Keratinocyte (primary cell): ENCODE measurements around the gene MEGF11. TPM values are rescaled to one million over a fixed set of nuclear protein-coding genes. Genes with fewer than 3 reads are reported as not detected.

Experiments used
- DNase-seq: peaks from one replicate; pipeline ENCODE4 v3.0.0-alpha.2; 2011; ENCODE audit warnings: low read depth, missing footprints, low spot score
- FAIRE-seq: peaks from 2 replicates; lab custom pipeline; 2011; peaks lifted over from hg19 to GRCh38; lab: Jason Lieb, UNC
- H2AFZ ChIP-seq: 2 replicates; pipeline ENCODE4 v1.6.0; 2012; ENCODE audit warnings: low read length, control low read depth, inconsistent platforms; ENCODE audit not compliant: control insufficient read depth
- H3K27ac ChIP-seq: 2 replicates; pipeline ENCODE4 v1.5.1; 2011; ENCODE audit warnings: low read length; ENCODE audit not compliant: control insufficient read depth, insufficient read depth
- H3K27me3 ChIP-seq: 3 replicates; pipeline ENCODE4 v1.6.0; 2011; ENCODE audit warnings: low read length; ENCODE audit not compliant: control insufficient read depth, insufficient read depth; ENCODE audit errors: extremely low read depth
- H3K36me3 ChIP-seq, 2 experiments: 2 replicates in 1 of 2; 3 replicates in 1 of 2; pipeline ENCODE4 v1.5.1; 2011; ENCODE audit warnings: low read length in 2 of 2, mild to moderate bottlenecking in 1 of 2; ENCODE audit not compliant: control insufficient read depth in 2 of 2, insufficient read depth in 2 of 2; ENCODE audit errors: extremely low read depth in 1 of 2
- H3K4me1 ChIP-seq: 3 replicates; pipeline ENCODE4 v1.5.1; 2011; ENCODE audit warnings: low read length; ENCODE audit not compliant: control insufficient read depth, insufficient read depth; ENCODE audit errors: extremely low read depth
- H3K4me2 ChIP-seq: 3 replicates; pipeline ENCODE4 v1.6.0; 2011; ENCODE audit warnings: low read depth, low read length; ENCODE audit not compliant: control insufficient read depth, insufficient read depth; ENCODE audit errors: extremely low read depth
- H3K4me3 ChIP-seq, 3 experiments: fragments of 200-600 bp in 1 of 3; sonication (generic) in 1 of 3; 2 replicates in 2 of 3; 3 replicates in 1 of 3; pipeline ENCODE4 v1.5.1; 2011 to 2016; ENCODE audit warnings: low read length in 3 of 3, mild to moderate bottlenecking in 3 of 3, control low read depth in 2 of 3, inconsistent platforms in 1 of 3, low read depth in 1 of 3, mixed read lengths in 1 of 3, mixed run types in 1 of 3, moderate library complexity in 1 of 3; ENCODE audit not compliant: control insufficient read depth in 2 of 3, insufficient read depth in 2 of 3; ENCODE audit errors: extremely low read depth in 1 of 3
- H3K79me2 ChIP-seq: 2 replicates; pipeline ENCODE4 v1.6.0; 2012; ENCODE audit warnings: low read length; ENCODE audit not compliant: control insufficient read depth, insufficient read depth
- H3K9ac ChIP-seq: 3 replicates; pipeline ENCODE4 v1.6.0; 2011; ENCODE audit warnings: low read length; ENCODE audit not compliant: control insufficient read depth, insufficient read depth; ENCODE audit errors: extremely low read depth
- H3K9me1 ChIP-seq: 3 replicates; pipeline ENCODE4 v1.6.0; 2011; ENCODE audit warnings: low read length; ENCODE audit not compliant: control insufficient read depth, insufficient read depth; ENCODE audit errors: extremely low read depth
- H3K9me3 ChIP-seq: 2 replicates; pipeline ENCODE4 v1.5.1; 2012; ENCODE audit warnings: low read depth, low read length; ENCODE audit not compliant: control insufficient read depth
- H4K20me1 ChIP-seq: 3 replicates; pipeline ENCODE4 v1.6.0; 2011; ENCODE audit warnings: low read length; ENCODE audit not compliant: control insufficient read depth, insufficient read depth; ENCODE audit errors: extremely low read depth
- CTCF ChIP-seq, 3 experiments: IDR thresholded peaks in 1 of 3; conservative IDR thresholded peaks in 1 of 3; optimal IDR thresholded peaks in 1 of 3; 2 replicates in 2 of 3; 3 replicates in 1 of 3; pipeline versions ENCODE3 to v1.5.1; 2011; ENCODE audit warnings: low read length in 3 of 3, mild to moderate bottlenecking in 3 of 3, moderate library complexity in 2 of 3, control low read depth in 1 of 3, inconsistent platforms in 1 of 3; ENCODE audit not compliant: insufficient read depth in 2 of 3; ENCODE audit errors: extremely low read depth in 1 of 3
- EZH2 ChIP-seq: IDR thresholded peaks from one replicate; pipeline ENCODE4 v1.6.1; 2012; ENCODE audit warnings: inconsistent platforms, mild to moderate bottlenecking, low read length, moderate library complexity
- dilution Hi-C: fragments of 300-500 bp; cut with MboI; formaldehyde crosslinking; loops from one replicate; pipeline ENCODE4 v1.7.0; 2020; ENCODE audit warnings: low sequenced_read_pairs; ENCODE audit not compliant: extremely low pct_ligation_motif_present
- polyA plus RNA-seq, 5 experiments: library from polyadenylated mRNA; depleted of rRNA in 3 of 5; stranded (reverse) in 3 of 5; stranded (forward) in 1 of 5; unstranded in 1 of 5; fragments of >200 nt; gene quantifications; 1 replicate in 1 of 5; 2 replicates in 3 of 5; 3 replicates in 1 of 5; pipeline versions ENCODE4 v1.2.1 to v1.2.3, GENCODE V29; 2011 to 2012; ENCODE audit warnings: missing spikeins in 2 of 5, low read depth in 1 of 5, low replicate concordance in 1 of 5

The MEGF11 gene
- polyA plus RNA-seq, 1 donor (not counting 4 experiments of a cell fraction or from before 2014, with no cell fraction given) = not detected

GRCh38 chr15:65896236-65896635 is 357.3 kb downstream of the MEGF11 start:
- dilution Hi-C loops = no loop called here
- Histone ChIP-seq H3K4me1 (no peaks in the 10 kb centered on the region), H3K27ac (no peak overlapping the region), H3K4me3 (no peak overlapping the region), H3K9me3 (no peaks in the 10 kb centered on the region), H3K27me3 (no peaks in the 10 kb centered on the region), H3K36me3 (peaks cover 20 to 31% of the 10 kb centered on the region in 2 experiments), H3K9me1 (no peaks in the 10 kb centered on the region), H3K9ac (no peak overlapping the region), H2AFZ (no peak overlapping the region), H3K79me2 (peaks cover 11% of the 10 kb centered on the region), H3K4me2 (no peak overlapping the region), H4K20me1 (peaks cover 7% of the 10 kb centered on the region)
- FAIRE-seq (no peak), DNase-seq (no peak)
- TF ChIP-seq CTCF (optimal IDR thresholded peaks at IDR 0.05 in 1 of 3, IDR thresholded peaks at IDR 0.05 in 1 of 3, conservative IDR thresholded peaks at IDR 0.05 in 1 of 3; ENCODE audit: extremely low read depth in 1 of 3, insufficient read depth in 2 of 3, low read length in 3 of 3) (no peak), EZH2 (no peak)

- Histone ChIP-seq H3K4me3 (no peak overlapping the region), H3K36me3 (peaks cover 13 to 17% of the 10 kb centered on the region in 2 experiments), H3K27ac (no peak overlapping the region), H3K27me3 (no peaks in the 10 kb centered on the region), H2AFZ (no peak overlapping the region), H3K4me1 (no peaks in the 10 kb centered on the region), H3K4me2 (no peak overlapping the region), H3K9me3 (no peaks in the 10 kb centered on the region), H3K9me1 (no peaks in the 10 kb centered on the region), H4K20me1 (peaks cover 7% of the 10 kb centered on the region), H3K79me2 (peaks cover 30% of the 10 kb centered on the region), H3K9ac (no peak overlapping the region)
- FAIRE-seq (no peak), DNase-seq (no peak)
- dilution Hi-C loops = no loop called here
- TF ChIP-seq EZH2 = no peak
These were observed 360.5 kb downstream of the MEGF11 start for GRCh38 chr15:65893060-65893459.

GRCh38 chr15:65888981-65889380 is 364.6 kb downstream of the MEGF11 start:
- no peak for TF ChIP-seq CTCF (optimal IDR thresholded peaks at IDR 0.05 in 1 of 3, IDR thresholded peaks at IDR 0.05 in 1 of 3, conservative IDR thresholded peaks at IDR 0.05 in 1 of 3; ENCODE audit: extremely low read depth in 1 of 3, insufficient read depth in 2 of 3, low read length in 3 of 3)
- TF ChIP-seq EZH2 = no peak
- DNase-seq (no peak), FAIRE-seq (no peak)
- H3K36me3 ChIP-seq = peaks cover 8 to 18% of the 10 kb centered on the region in 2 experiments
- H3K9me3 ChIP-seq = no peaks in the 10 kb centered on the region
- no peak overlapping the region for H2AFZ ChIP-seq
- no peaks in the 10 kb centered on the region for H3K4me1 ChIP-seq
- H3K9ac ChIP-seq = no peak overlapping the region
- no peak overlapping the region for H3K4me2 ChIP-seq
- no peaks in the 10 kb centered on the region for H3K9me1 ChIP-seq
- dilution Hi-C loops = no loop called here
- no peak overlapping the region for H3K27ac ChIP-seq
- peaks cover 11% of the 10 kb centered on the region for H4K20me1 ChIP-seq
- no peaks in the 10 kb centered on the region for H3K27me3 ChIP-seq
- no peak overlapping the region for H3K4me3 ChIP-seq
- H3K79me2 ChIP-seq = peaks cover 44% of the 10 kb centered on the region
